Measurements from ENCODE around the gene LYL1. TPM values are rescaled to one million over a fixed set of nuclear protein-coding genes. Genes with fewer than 3 reads are reported as not detected.

LYL1 gene
- total and polyA plus RNA-seq, 9 of the 15 experiments (the other 6 are each of a cell fraction or from before 2014, with no cell fraction given): 1.3 to 266 (median 34.0) TPM

DNA sequence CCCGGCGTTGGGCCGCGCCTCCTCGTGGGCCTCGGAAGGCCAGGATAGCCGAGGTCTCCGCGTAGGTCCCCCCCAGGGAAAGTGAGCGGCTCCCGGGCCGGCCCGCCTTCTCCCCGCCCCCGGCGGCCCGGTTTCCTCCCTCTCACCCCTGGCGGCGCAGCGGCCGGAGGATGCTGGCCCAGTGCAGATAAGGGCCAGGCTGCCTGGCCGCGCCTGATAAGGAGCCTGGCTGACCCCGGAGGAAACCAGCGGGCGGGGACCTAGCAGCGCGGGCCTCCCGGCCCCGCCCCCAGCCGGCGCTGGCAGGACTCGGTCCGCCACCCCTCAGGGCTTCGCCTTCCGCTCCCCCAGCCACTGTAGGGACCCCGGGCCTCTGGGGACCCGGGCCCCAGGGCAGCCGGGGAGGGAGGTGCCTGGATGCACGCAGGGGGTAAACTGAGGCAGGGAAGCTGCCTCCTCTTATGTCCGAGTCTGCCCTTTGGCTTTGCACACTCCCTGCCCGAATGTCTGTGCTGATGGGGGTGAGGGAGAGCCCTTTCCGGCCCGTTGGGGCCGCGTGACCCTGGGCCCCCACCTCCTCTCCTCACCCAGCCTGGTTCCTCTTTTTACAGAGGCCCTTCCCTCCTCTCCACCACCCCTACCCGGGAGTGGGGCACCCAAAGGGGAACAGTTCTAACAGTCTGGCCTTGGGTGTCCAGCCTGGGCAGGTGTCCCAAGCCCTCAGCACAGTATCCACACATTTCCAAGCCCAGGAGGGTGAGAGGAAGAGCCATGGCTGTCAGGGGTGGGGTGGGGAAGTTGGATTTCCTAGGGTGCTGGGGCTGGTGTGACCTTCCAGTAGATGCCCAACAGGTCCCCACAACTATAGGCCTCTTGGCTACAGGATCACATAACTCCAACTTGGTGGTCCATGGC lies at the start of gene LYL1 (continued):
- TF ChIP-seq, protein P1, sequence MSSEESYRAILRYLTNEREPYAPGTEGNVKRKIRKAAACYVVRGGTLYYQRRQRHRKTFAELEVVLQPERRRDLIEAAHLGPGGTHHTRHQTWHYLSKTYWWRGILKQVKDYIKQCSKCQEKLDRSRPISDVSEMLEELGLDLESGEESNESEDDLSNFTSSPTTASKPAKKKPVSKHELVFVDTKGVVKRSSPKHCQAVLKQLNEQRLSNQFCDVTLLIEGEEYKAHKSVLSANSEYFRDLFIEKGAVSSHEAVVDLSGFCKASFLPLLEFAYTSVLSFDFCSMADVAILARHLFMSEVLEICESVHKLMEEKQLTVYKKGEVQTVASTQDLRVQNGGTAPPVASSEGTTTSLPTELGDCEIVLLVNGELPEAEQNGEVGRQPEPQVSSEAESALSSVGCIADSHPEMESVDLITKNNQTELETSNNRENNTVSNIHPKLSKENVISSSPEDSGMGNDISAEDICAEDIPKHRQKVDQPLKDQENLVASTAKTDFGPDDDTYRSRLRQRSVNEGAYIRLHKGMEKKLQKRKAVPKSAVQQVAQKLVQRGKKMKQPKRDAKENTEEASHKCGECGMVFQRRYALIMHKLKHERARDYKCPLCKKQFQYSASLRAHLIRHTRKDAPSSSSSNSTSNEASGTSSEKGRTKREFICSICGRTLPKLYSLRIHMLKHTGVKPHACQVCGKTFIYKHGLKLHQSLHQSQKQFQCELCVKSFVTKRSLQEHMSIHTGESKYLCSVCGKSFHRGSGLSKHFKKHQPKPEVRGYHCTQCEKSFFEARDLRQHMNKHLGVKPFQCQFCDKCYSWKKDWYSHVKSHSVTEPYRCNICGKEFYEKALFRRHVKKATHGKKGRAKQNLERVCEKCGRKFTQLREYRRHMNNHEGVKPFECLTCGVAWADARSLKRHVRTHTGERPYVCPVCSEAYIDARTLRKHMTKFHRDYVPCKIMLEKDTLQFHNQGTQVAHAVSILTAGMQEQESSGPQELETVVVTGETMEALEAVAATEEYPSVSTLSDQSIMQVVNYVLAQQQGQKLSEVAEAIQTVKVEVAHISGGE (CRISPR knock-in tag; IDR thresholded peaks at IDR 0.05): peak in 2 of 3 experiments; percentile 69 to 94; a peak in 4 of 6 replicates
- TF ChIP-seq, protein P2, sequence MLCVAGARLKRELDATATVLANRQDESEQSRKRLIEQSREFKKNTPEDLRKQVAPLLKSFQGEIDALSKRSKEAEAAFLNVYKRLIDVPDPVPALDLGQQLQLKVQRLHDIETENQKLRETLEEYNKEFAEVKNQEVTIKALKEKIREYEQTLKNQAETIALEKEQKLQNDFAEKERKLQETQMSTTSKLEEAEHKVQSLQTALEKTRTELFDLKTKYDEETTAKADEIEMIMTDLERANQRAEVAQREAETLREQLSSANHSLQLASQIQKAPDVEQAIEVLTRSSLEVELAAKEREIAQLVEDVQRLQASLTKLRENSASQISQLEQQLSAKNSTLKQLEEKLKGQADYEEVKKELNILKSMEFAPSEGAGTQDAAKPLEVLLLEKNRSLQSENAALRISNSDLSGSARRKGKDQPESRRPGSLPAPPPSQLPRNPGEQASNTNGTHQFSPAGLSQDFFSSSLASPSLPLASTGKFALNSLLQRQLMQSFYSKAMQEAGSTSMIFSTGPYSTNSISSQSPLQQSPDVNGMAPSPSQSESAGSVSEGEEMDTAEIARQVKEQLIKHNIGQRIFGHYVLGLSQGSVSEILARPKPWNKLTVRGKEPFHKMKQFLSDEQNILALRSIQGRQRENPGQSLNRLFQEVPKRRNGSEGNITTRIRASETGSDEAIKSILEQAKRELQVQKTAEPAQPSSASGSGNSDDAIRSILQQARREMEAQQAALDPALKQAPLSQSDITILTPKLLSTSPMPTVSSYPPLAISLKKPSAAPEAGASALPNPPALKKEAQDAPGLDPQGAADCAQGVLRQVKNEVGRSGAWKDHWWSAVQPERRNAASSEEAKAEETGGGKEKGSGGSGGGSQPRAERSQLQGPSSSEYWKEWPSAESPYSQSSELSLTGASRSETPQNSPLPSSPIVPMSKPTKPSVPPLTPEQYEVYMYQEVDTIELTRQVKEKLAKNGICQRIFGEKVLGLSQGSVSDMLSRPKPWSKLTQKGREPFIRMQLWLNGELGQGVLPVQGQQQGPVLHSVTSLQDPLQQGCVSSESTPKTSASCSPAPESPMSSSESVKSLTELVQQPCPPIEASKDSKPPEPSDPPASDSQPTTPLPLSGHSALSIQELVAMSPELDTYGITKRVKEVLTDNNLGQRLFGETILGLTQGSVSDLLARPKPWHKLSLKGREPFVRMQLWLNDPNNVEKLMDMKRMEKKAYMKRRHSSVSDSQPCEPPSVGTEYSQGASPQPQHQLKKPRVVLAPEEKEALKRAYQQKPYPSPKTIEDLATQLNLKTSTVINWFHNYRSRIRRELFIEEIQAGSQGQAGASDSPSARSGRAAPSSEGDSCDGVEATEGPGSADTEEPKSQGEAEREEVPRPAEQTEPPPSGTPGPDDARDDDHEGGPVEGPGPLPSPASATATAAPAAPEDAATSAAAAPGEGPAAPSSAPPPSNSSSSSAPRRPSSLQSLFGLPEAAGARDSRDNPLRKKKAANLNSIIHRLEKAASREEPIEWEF (CRISPR knock-in tag; IDR thresholded peaks at IDR 0.05): peak; percentile 27; the same call in 1 of the 2 replicates
- TF ChIP-seq STAT5B (CRISPR knock-in tag; IDR thresholded peaks at IDR 0.05): no peak
- TF ChIP-seq RBM17 (IDR thresholded peaks at IDR 0.05; ENCODE audit: borderline replicate concordance, low read depth, low read length): no peak

Measured in K562 (cell line).